ENCODE data around the gene MICA. TPM values are rescaled to one million over a fixed set of nuclear protein-coding genes. Genes with fewer than 3 reads are reported as not detected.

MICA gene
- polyA plus RNA-seq, 1 of the 3 experiments (the other 2 are of a cell fraction) = 28.8 TPM

- H3K9me2 ChIP-seq = no peaks in the 10 kb centered on the region
- DNase-seq = no peak
- no peaks in the 10 kb centered on the region for H3K4me1 ChIP-seq (ENCODE audit: control insufficient read depth in 1 of 2, insufficient read depth in 2 of 2, low read depth in 1 of 2, low read length in 1 of 2)
- TF ChIP-seq, protein P1, sequence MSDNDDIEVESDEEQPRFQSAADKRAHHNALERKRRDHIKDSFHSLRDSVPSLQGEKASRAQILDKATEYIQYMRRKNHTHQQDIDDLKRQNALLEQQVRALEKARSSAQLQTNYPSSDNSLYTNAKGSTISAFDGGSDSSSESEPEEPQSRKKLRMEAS (IDR thresholded peaks at IDR 0.05; ENCODE audit: low read depth) = no peak
- TF ChIP-seq MEF2A (IDR thresholded peaks at IDR 0.05; ENCODE audit: borderline replicate concordance, low read depth) = no peak
- TF ChIP-seq GATA2 (CRISPR knock-in tag; IDR thresholded peaks at IDR 0.05) = no peak
- TF ChIP-seq, protein P2, sequence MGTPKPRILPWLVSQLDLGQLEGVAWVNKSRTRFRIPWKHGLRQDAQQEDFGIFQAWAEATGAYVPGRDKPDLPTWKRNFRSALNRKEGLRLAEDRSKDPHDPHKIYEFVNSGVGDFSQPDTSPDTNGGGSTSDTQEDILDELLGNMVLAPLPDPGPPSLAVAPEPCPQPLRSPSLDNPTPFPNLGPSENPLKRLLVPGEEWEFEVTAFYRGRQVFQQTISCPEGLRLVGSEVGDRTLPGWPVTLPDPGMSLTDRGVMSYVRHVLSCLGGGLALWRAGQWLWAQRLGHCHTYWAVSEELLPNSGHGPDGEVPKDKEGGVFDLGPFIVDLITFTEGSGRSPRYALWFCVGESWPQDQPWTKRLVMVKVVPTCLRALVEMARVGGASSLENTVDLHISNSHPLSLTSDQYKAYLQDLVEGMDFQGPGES (IDR thresholded peaks at IDR 0.05; ENCODE audit: low read depth, low read length) = no peak
- TF ChIP-seq RAD21 (IDR thresholded peaks at IDR 0.05; ENCODE audit: low read length) = no peak
- no peak for TF ChIP-seq TEAD4 (IDR thresholded peaks at IDR 0.05; ENCODE audit: borderline replicate concordance, insufficient read depth)
- no peak for TF ChIP-seq GABPA (IDR thresholded peaks at IDR 0.05; ENCODE audit: low read depth)
- TF ChIP-seq, protein P3, sequence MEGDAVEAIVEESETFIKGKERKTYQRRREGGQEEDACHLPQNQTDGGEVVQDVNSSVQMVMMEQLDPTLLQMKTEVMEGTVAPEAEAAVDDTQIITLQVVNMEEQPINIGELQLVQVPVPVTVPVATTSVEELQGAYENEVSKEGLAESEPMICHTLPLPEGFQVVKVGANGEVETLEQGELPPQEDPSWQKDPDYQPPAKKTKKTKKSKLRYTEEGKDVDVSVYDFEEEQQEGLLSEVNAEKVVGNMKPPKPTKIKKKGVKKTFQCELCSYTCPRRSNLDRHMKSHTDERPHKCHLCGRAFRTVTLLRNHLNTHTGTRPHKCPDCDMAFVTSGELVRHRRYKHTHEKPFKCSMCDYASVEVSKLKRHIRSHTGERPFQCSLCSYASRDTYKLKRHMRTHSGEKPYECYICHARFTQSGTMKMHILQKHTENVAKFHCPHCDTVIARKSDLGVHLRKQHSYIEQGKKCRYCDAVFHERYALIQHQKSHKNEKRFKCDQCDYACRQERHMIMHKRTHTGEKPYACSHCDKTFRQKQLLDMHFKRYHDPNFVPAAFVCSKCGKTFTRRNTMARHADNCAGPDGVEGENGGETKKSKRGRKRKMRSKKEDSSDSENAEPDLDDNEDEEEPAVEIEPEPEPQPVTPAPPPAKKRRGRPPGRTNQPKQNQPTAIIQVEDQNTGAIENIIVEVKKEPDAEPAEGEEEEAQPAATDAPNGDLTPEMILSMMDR (IDR thresholded peaks at IDR 0.05) = no peak
- TF ChIP-seq, protein P4, sequence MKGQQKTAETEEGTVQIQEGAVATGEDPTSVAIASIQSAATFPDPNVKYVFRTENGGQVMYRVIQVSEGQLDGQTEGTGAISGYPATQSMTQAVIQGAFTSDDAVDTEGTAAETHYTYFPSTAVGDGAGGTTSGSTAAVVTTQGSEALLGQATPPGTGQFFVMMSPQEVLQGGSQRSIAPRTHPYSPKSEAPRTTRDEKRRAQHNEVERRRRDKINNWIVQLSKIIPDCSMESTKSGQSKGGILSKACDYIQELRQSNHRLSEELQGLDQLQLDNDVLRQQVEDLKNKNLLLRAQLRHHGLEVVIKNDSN (IDR thresholded peaks at IDR 0.05; ENCODE audit: borderline replicate concordance, low read depth) = no peak
- TF ChIP-seq NRF1 (IDR thresholded peaks at IDR 0.05; ENCODE audit: low read depth, low read length) = no peak
- no peak for TF ChIP-seq YY1 (IDR thresholded peaks at IDR 0.05; ENCODE audit: low read depth)
- TF ChIP-seq SMC3 (IDR thresholded peaks at IDR 0.05; ENCODE audit: low read depth, low read length) = no peak
- TF ChIP-seq MXI1 (IDR thresholded peaks at IDR 0.05; ENCODE audit: low read depth, low read length) = no peak
- TF ChIP-seq RXRA (IDR thresholded peaks at IDR 0.05; ENCODE audit: borderline replicate concordance, low read depth) = no peak
- no peak overlapping the region for H3K27ac ChIP-seq (ENCODE audit: low read depth in 2 of 2, low read length in 1 of 2)
- no peak overlapping the region for H3K9ac ChIP-seq
- ChIA-PET POLR2A (no interaction called here), CTCF (no interaction called here)
- no peak overlapping the region for H3K4me2 ChIP-seq
- H3K79me2 ChIP-seq (ENCODE audit: insufficient read depth) = no peaks in the 10 kb centered on the region
- peaks cover 14% of the 10 kb centered on the region; the same call in 1 of the 2 replicates for H3K27me3 ChIP-seq (ENCODE audit: insufficient read depth)
- no peaks in the 10 kb centered on the region for H4K20me1 ChIP-seq (ENCODE audit: insufficient read depth)
- 10% methylated on average over 4 of the region's 4 CpGs for WGBS (ENCODE audit: low lambda C conversion rate)
- no peaks in the 10 kb centered on the region for H3K36me3 ChIP-seq (replicated peaks in 1 of 2; ENCODE audit: control insufficient read depth in 1 of 2, insufficient read depth in 2 of 2, low read length in 1 of 2)
- H3F3A ChIP-seq (replicated peaks; ENCODE audit: insufficient read depth) = no peaks in the 10 kb centered on the region
- H2AFZ ChIP-seq (ENCODE audit: low read depth) = no peak overlapping the region
- H3K9me3 ChIP-seq = no peaks in the 10 kb centered on the region
- no peak overlapping the region for H3K4me3 ChIP-seq (ENCODE audit: low read depth in 2 of 2, low read length in 1 of 2)
Observed at GRCh38 chr6:31450751-31451150, 47.4 kb downstream of the MICA start.

DNA sequence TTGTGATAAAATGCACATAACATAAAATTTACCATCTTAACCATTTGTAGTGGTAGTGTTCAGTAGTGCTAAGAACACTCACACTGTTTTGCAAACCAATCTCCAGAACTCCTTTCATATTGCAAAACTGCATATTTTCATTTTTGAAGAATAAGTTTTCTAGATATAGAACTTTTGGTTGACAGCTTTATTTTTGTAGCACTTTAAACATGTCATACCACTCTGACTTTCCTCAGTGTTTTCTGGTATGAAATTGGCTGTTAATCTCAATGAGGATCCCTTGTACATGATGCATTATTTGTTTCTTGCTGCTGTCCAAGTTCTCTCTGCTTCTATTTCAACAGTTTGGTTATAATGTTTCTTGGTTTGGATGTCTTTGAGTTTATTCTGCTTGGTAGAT, 49.5 kb downstream of the MICA start:
- ChIA-PET POLR2A (no interaction called here), CTCF (no interaction called here)
- no peak for DNase-seq
- TF ChIP-seq GABPA (IDR thresholded peaks at IDR 0.05; ENCODE audit: low read depth) (no peak), RAD21 (IDR thresholded peaks at IDR 0.05; ENCODE audit: low read length) (no peak), EP300 (IDR thresholded peaks at IDR 0.05; ENCODE audit: borderline replicate concordance in 1 of 2, low read depth in 1 of 2, low read length in 1 of 2) (no peak), PBX3 (IDR thresholded peaks at IDR 0.05) (no peak), YY1 (IDR thresholded peaks at IDR 0.05; ENCODE audit: low read depth) (no peak), USF2 (IDR thresholded peaks at IDR 0.05; ENCODE audit: borderline replicate concordance, low read depth, low read length) (no peak), ELF1 (IDR thresholded peaks at IDR 0.05) (no peak), FOXJ3 (CRISPR knock-in tag; IDR thresholded peaks at IDR 0.05) (no peak), POLR2AphosphoS5 (IDR thresholded peaks at IDR 0.05; ENCODE audit: low read depth, low read length) (no peak), ZBTB33 (IDR thresholded peaks at IDR 0.05; ENCODE audit: borderline replicate concordance, low read depth) (no peak), NFIC (IDR thresholded peaks at IDR 0.05; ENCODE audit: borderline replicate concordance) (no peak)

More for the DNA sequence above, 49.5 kb downstream of the MICA start:
- Histone ChIP-seq H3K9me2 (no peaks in the 10 kb centered on the region), H3F3A (replicated peaks; ENCODE audit: insufficient read depth) (no peaks in the 10 kb centered on the region), H3K4me2 (no peak overlapping the region), H3K27ac (ENCODE audit: low read depth in 2 of 2, low read length in 1 of 2) (no peak overlapping the region), H3K9me3 (no peaks in the 10 kb centered on the region), H4K20me1 (ENCODE audit: insufficient read depth) (no peaks in the 10 kb centered on the region), H3K36me3 (replicated peaks in 1 of 2; ENCODE audit: control insufficient read depth in 1 of 2, insufficient read depth in 2 of 2, low read length in 1 of 2) (no peaks in the 10 kb centered on the region), H3K79me2 (ENCODE audit: insufficient read depth) (no peaks in the 10 kb centered on the region), H2AFZ (ENCODE audit: low read depth) (no peak overlapping the region), H3K4me1 (ENCODE audit: control insufficient read depth in 1 of 2, insufficient read depth in 2 of 2, low read depth in 1 of 2, low read length in 1 of 2) (no peaks in the 10 kb centered on the region), H3K27me3 (ENCODE audit: insufficient read depth) (peaks cover 8% of the 10 kb centered on the region), H3K4me3 (ENCODE audit: low read depth in 2 of 2, low read length in 1 of 2) (no peak overlapping the region), H3K9ac (no peak overlapping the region)
